Stimulated activated CD8-positive, alpha-beta memory T cell treated with anti-CD3 and anti-CD28 coated beads, Interleukin-15, amount 100 ng/mL, for 48 hours (primary cell): ENCODE results near the gene RUNX1.

Experiments
- DNase-seq, 2 donors: peaks; one replicate each; pipeline ENCODE4 v3.0.0-alpha.2; 2020; ENCODE audit warnings: low read depth in 2 of 2

The RUNX1 gene

DNA sequence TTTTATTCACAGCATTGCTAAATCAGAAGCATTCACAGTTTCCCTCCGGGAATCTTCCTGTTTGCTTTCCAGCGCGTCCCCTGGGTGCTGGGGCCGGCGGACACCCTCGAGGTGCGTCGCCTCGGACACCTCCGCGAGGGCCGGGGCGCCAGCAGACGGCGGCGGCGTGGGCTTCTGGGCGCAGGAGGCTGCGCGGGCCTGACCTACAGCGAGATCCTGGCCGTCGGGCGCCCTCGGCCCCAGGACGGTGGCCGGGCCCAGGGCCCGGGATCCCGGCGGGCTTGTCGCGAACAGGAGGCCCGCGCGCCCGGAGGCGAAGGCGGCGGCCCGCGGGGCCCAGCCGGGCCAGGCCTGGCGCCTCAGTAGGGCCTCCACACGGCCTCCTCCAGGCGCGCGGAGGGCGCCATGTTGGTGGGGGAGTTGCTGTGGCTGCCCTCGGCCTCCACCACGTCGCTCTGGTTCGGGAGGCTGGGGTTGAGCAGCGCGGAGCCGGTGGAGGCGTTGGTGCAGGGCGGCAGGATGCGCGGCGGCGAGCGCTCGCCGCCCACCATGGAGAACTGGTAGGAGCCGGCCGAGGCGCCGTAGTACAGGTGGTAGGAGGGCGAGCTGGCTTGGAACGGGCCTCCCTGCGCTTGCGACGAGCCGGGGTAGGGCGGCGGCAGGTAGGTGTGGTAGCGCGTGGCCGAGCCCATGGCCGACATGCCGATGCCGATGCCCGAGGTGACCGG is 257.2 kb downstream of the RUNX1 start:
- DNase-seq: no peak

DNA sequence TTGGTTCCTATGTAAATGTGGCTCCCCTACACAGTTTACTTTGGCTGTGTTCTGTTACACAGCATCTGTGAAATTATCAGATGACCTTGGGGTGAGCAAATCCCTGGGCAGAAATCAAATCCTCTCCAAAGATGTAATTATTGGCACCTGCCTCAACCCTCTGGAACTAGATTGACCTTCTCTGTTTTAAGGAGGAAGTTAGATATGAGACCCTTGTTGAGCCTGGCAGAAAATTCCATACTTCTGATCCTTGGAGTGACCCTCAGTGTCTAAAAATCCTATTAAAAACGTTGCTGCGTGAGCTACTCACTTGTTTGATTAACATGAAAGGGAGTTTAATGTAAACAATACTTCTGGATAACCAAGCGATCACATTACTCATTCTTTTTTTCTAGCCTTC is 258.3 kb downstream of the RUNX1 start:
- no peak for DNase-seq

DNA sequence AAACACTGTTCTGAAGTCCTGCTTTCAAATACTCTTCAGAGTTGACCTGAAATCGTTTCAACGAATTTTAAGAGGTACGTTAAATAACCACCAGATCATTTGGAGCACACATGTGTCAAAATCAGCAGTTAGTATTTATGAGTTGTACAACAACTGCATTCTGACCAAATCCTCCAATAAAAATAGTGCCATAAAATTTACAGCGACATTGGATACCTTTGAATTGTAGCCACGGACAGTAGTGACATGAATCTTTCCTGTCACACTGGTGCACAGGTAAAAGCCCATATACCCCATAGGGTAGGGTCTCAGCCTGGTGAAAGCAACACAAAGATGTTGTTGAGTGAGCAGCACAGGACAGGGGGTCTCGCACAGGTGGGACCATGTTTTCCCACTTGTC is 258.8 kb downstream of the RUNX1 start:
- no peak for DNase-seq

DNA sequence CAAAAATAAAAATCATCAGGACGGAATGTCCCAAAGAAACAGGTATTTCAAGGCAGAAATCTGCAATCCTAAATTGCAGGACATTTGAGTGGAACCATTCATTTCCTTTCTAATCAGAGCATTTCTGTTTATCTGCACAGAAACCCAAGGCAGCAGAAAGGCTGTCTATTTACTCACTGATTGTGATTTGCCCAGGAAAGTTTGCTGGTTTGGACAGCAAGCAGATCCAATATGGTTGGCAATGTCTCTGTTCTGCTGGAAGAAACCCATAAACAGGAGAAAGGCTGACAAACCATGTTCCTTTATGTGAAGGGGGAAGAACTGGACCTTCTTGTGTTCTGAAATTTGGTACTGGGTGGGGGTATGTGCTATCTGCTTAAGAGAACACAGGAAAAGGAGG is 260.2 kb downstream of the RUNX1 start:
- DNase-seq: no peak

DNA sequence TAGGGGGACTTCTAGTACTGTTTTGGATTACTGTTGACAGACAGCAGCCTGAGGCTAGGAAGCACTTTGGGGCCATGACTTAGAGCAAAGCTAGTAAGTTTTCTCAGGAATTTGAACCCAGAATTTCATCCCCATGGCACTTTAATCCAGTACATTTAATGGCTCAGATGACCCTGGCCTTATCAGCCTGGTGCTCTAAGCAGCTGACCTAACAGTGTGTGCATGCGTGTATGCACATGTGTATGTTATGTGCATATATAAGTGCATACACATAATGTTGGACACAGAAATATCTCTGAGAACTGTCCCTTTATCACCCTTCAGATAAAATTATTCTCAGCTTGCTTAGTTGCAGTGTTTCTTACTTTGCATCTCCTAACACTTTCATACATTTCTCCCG is 265.3 kb downstream of the RUNX1 start:
- no peak for DNase-seq

DNA sequence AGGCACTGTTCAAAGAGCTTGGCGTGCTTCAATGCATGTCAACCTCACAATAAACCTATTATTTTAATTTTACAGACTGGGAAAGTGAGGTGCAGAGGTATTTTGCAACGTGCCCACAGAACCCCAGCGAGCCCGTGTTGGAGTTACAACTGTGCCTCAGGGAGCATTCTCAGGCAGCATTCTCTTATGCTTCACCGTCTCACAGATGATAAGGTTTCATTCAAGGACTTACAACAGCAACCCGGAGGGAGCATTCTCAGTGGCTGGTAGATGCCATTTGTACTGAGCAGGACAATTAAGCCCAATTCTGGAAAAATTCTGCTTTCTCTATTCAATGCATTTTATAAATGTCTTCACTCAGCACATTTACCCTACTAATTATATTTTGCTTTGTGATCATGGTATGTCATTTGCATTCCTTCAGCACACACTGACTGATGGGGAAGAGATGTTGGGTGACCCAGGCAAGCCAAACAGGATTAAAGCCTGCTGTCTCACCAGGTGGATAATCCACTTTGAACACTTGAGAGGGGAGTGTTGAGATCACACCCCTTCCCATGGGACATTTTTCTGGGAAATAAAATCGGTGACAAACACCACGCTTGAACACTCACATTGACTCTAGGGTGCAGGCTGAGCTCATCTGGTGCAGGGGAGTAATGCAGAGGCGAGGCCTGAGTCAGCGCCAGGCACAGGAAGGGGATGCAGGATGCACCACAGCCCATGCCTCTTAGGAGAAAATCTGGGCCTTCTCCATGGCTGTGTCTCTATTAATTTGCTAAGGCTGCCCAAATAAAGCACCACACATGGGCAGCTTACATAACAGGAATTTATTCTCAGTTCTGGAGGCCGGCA is 266.4 kb downstream of the RUNX1 start:
- no peak for DNase-seq

DNA sequence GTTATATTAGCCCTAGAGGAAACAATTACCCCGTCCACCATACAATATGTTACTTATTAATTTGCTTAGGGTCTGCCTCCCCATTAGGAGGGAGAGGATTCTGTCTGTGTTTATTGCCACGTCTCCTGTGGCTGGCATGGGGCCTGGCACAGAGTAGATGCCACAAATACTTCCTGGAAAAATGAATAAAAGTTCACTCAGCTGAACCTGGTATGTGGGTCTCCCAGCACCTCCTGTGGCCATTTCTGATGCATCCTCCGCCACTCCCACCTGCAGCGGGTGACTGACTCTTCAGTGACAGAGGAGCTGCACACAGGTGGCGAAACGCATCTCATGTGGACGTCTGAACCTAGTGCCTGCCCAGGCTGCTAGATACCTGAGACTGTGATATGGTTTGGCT is 267.6 kb downstream of the RUNX1 start:
- DNase-seq: no peak

DNA sequence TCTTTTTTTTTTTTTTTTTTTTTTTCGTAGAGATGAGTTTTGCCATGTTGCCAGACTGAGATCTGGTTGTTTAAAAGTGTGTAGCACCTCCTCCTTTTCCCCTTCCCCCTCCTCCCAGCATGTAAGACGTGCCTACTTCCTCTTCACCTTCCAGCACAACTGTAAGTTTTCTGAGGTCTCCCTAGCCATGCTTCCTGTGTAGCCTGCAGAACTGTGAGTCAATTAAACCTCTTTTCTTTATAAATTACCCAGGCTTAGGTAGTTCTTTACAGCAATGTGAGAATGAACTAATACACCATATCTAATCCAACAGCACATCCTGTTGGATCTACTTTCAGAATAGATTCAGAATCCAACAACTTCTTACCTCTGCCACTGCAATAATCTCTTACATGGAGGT is 269.2 kb downstream of the RUNX1 start:
- DNase-seq: no peak

DNA sequence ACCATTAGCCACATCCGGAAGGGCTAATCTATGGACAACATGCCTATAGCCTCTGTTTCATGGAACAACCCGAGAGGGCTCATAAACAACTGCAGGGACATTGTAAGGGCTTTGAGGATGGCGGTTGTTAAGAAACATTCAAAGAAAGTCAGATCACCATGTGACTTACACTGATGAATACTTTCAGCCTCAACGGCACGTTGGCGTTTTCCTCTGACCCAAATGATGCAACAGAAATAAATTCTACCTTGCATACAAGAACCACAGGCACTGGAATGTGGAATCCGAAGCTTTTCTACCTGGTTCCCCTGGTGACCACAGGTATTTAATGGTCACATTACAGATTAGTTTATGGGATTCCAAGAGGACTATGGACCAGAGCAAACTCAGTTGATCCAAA is 273.3 kb downstream of the RUNX1 start:
- DNase-seq: no peak

DNA sequence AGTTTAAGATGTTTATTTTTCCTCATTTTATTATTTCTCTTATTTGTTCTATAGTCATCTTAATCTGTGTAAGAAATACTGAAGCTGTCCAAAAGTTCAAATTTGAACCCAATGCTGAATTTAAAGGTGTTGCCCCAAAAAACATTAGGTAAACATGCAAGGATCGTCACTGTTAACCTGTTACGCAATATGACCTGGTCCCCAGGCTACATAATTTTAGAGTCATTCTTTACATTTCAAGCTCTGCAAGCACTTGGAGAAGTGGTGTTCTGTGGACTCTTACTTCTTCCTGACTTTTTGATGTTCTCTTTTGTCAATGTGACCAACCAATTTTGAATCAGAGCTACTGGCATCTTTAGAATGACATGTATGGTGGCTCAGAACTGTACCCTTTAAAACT is 274.4 kb downstream of the RUNX1 start:
- DNase-seq: no peak

DNA sequence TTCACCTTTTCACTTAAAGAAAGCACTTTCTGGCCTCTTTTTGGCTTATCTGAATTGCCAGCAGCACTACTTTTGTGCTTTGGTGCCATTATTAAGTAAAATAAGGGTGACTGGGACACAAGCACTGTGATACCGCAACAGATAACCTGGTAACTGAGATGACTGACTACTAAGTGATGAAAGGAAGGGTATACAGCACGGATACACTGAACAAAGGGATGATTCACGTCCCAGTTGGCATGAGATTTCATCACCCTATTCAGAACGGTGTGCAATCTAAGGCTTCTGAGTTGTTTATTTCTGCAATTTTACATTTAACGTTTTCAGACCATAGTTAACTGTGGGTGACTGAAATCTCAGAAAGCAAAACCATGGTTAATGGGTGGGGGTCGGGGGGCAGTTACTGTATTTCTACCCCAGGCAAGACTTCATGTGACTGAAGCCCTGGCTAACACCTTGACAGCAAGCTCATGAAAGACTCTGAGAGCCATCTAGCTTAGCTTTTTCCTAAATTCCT is 277.5 kb downstream of the RUNX1 start:
- no peak for DNase-seq

DNA sequence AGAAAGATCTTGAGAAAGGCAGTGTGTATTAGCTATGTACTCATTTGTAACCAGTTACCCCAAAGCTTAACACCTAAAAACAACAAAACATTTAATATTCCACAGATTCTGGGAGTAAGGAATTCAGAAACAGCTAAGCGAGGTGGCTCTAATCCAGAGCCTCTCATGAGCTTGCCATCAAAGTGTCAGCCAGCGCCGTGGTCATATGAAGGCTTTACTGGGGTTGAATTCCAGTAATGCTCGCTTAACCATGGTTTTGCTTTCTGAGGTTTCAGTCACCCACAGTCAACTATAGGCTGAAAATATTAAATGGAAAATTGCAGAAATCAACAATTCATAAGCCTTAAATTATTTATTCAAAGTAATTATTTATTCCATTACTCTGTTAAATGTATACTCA is 278.5 kb downstream of the RUNX1 start:
- no peak for DNase-seq

DNA sequence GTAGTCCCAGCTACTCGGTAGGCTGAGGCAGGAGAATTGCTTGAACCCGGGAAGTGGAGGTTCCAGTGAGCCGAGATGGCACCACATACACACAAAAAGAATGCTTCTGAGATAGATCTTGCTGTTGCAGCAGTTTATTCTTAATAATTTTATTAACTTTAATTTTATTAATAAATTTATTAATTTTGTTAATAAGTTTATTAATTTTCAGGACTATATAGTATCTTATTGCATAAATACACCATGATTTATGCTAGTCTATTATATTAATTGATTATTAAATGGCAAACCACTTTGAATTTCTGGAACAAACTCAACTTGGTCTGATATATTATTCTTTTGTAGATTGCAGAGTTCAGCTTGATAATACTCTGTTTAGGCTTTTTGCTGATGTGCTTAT is 280.8 kb downstream of the RUNX1 start:
- DNase-seq: no peak

DNA sequence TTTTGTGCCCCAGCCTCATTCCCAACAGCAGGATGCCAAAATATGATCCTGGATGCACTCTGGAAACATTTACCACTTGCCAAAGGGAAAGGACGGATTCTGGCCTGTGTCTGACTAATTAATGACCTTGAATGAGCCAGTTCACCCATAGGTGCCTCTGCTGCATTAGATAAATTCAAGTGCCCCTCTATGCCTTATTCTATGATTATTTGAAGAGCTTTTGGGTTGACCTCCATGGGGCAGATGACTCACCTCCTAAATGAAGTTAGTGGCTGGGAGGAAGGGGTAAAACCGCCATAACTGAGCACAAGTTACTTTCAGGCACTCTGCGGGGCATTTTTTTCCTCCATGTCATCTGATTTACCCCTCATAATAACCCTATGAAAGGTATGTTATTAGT is 282.2 kb downstream of the RUNX1 start:
- DNase-seq: no peak

DNA sequence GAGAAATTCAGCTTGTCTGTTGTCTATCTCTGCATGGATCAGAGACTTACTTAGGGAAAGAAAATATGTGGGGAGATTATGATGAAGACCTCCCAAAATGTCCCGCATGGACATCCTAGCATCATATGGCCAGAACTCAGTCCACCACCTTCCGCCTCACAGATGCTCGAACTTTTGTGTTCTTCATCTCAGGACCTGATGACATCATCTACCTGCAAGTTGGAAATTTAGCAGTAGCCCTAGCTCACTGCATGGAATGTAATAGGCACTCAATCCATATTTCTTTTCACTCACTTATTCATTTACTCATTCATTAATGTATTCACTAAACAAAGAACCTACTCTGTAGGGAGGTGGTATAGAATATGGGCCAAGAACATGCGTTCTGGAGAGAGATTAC is 283.5 kb downstream of the RUNX1 start:
- no peak for DNase-seq

DNA sequence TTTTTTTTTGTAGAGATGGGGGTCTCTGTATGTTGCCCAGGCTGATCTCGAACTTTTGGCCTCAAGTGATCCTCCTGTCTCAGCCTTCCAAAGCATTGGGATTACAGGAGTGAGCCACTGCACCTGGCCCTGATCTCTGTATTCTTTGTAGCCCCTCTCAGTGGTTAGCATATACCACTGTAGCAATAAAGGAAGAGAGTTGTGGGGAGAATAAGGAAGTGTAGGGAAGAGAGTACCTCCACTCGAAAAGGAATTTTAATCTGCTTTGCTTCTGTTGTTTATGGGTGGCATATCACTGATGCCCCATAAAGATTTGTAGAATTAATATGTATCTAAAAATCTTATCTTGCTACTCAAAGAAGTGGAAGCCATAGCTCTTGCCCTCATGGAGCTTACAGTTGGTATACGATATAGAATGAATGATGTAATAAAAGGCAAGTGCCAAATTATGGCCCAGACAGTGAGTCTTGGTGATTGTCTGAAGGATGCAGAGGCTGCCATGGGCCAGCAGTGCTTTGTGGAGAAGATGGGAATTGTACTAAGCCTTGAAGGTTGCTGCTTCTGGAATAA is 284.3 kb downstream of the RUNX1 start:
- no peak for DNase-seq

DNA sequence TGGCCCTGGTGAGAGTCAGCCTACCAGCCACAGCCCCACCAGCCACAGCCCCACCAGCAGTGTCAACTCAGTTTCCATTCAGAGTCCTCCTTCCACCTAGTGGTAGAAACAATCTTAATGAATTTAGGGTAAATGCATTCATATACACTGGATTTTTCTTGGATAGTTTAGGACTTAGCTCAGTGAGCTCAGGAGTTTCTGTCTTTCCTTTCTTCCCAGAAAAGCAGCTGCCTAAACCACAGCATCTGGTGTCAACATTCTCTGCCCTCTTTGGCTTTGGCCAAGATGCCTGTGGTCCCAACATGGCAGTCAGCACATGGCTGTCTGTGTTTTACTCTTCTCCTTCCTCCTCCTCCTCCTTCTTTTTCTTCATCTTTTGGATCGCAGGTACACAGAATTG is 286.3 kb downstream of the RUNX1 start:
- DNase-seq: no peak

DNA sequence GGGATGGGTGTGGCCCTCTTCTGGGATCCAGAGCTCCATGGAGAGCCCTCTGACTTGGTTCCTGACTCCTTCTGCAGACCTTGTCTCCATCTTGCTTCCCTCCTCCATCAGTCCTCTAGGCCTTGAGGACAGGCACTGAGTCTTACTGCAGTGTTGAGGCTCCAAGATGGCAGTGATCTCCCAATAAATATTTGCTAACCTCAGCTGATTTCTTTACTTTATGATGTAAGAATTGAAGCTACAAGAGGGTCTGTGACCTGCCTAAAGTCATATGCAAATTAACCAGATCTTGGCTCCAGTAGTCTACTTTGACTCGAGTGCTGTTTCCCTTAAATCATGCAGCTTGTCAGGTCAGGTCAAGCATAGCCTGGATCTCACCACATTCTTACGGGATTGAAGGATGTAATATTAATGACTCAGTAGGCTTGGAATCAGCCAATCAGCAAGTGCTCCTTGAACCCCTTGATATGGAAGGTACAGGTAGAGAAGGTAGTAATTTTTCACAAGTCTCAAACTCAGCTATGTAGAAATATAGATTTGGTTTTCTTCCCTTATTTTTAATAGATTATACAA is 287.3 kb downstream of the RUNX1 start:
- no peak for DNase-seq

DNA sequence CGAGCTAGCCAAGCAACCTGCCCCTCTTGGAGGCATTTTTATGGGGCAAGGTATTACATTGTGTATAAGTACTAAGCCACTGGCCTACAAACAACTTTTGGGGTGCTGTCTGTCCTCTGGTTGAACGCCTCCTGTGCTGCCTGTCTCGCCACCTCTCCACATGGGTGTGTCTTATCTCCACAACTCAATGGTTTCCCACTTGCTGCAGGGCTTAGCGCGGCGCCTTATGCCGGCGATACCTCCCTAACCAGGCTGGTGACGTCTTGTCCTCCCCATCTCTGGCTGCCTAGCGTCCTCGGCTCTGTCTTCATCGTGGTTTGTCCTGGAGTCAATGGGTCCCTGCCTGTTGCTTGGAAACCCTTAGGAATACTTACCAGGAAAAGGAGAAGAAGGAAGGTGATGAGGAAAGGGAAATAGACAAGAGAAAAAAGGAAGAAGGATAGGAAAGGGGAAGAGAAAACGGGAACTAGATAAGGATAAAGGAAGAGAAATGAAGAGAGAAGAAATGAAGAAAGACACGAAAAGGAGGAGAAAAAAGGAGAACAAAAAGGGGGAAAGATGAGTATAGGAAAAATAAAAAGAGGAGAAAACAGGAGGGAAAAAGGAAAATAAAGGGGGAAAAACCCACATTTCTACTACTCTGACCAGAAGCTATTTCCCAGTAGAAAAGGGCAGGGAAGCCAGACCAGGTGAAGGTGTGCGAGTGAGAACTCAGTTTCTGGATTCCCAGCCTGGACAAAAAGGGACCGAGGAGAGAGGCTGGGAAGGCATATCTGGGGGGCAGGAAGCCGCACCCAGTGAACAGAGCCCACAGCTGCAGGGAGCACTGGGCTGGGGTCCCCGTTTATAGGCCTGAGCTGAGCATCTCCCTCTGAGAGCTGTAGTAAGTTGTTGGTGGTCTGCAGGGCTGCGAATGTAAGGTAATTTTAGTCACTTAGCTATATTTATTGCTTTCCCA is 294.1 kb downstream of the RUNX1 start:
- no peak for DNase-seq

DNA sequence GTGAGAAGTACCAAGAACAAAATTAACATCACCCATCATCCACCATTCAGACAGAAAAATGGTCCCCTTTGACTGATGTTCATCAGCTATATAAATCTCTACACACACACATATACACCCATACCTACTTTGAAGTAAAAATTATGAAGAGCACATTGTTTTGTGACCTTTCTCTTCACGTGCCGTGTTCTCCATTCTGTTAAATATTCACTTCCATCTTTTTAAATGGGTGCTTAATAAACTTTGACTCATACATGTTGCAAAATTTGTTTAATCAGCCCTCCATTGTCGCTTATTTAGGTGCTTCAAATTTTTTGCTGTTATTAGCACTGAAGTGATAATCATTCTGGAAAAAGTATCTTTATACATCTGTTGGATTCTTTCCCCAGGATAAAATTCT is 300.2 kb downstream of the RUNX1 start:
- no peak for DNase-seq

DNA sequence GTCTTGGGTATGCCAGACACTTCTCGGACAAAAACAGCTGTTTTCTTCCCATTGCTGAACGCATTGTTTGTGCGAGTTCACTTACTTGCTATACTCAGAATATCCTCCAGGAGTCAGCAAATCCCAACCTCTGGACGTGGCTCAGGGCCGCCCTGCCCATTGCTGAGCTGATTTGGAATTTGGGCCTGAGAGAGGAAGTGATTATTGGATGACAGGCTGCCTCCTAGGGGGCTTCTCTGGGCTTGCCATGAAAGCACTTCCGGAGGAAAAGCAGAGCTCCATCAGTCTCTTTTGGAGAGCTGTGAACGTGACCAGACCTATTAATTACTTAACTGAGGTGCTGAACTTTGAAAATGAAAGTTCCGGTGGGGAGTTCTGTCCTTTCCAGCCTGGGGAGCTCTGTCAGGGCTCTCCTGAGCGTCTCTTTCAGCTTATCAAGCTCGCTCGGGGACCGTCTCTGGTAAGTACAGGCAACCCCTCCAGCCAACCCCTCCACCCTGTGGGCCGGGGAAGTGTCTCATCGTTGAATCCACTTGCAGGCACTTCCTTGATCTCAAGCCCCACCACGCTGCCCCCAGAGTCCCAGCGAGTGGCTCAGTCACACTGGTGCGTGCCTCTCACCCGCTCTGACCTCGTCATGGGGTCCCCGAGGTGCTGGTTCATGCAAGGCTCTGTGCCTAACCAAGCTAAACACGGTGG is 303.4 kb downstream of the RUNX1 start:
- DNase-seq: peak; percentile 18 to 39
